ENCODE results near the gene SH2D1A.

SH2D1A gene

DNA sequence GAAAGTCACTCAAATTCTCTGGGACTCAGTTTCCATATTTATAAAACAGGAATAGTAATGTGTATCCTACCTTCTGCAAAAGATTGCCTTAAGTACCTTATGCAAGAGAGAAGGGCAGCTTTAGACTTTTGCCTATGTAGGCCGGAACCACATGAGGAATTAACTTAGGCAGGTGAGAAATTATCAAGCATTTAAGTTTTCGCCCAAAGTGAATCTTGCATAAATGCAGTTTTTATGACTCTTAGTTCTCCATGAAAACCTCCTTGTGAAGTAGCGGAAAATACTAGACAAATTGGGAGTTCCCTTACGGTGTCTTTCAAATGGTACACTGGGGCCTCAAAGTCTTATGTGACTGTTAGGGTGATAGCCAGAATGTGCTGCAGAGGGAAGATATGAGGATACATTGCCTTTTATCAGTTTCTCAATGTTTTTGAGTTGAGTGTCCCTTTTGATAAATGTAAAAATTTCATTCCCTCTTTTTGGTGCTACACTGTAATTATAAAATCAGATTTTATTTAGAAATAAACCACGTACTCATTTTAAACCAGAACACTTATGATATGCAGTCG is 2.6 kb downstream of the SH2D1A start:
- Histone ChIP-seq H3K9me3 (ENCODE audit: control insufficient read depth, low read length) (no peaks in the 10 kb centered on the region), H3K27me3 (ENCODE audit: control insufficient read depth, insufficient read depth, low read length, poor library complexity, severe bottlenecking) (no peaks in the 10 kb centered on the region), H3K4me3 (ENCODE audit: insufficient read depth, low read depth, low read length) (no peak overlapping the region), H3K27ac (ENCODE audit: insufficient read depth, low read depth, low read length, poor library complexity, severe bottlenecking) (no peak overlapping the region), H3K4me1 (ENCODE audit: control insufficient read depth, insufficient read depth, low read length) (no peaks in the 10 kb centered on the region), H3K36me3 (ENCODE audit: control insufficient read depth, insufficient read depth, low read length) (no peaks in the 10 kb centered on the region)
- WGBS, 2 experiments, result 92 to 96% methylated on average over 4 of the region's 6 CpGs

DNA sequence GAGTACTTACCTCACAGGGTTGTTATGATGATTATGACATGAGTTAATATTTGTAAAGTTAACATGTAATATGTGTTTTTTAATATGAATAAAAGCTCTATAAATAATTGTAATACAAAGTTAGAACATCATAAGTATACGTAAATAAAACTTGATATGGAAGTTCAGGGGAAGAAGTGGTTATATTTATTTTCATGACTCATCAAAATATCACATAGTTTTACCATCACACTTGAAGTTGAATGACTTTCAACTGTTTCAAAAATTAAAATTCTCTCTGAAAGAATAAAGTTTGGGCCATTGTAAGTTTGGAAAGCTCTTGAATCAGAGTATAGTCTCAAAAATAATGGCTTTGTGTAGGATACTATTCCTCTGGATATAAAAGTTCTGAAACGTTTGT is 8.3 kb downstream of the SH2D1A start:
- Histone ChIP-seq H3K36me3 (ENCODE audit: control insufficient read depth, insufficient read depth, low read length) (no peaks in the 10 kb centered on the region), H3K4me3 (ENCODE audit: insufficient read depth, low read depth, low read length) (no peak overlapping the region), H3K27me3 (ENCODE audit: control insufficient read depth, insufficient read depth, low read length, poor library complexity, severe bottlenecking) (no peaks in the 10 kb centered on the region), H3K4me1 (ENCODE audit: control insufficient read depth, insufficient read depth, low read length) (no peaks in the 10 kb centered on the region), H3K27ac (ENCODE audit: insufficient read depth, low read depth, low read length, poor library complexity, severe bottlenecking) (no peak overlapping the region), H3K9me3 (ENCODE audit: control insufficient read depth, low read length) (no peaks in the 10 kb centered on the region)
- WGBS, 2 experiments, result 95 to 100% methylated on average over 1 of the region's 2 CpGs

DNA sequence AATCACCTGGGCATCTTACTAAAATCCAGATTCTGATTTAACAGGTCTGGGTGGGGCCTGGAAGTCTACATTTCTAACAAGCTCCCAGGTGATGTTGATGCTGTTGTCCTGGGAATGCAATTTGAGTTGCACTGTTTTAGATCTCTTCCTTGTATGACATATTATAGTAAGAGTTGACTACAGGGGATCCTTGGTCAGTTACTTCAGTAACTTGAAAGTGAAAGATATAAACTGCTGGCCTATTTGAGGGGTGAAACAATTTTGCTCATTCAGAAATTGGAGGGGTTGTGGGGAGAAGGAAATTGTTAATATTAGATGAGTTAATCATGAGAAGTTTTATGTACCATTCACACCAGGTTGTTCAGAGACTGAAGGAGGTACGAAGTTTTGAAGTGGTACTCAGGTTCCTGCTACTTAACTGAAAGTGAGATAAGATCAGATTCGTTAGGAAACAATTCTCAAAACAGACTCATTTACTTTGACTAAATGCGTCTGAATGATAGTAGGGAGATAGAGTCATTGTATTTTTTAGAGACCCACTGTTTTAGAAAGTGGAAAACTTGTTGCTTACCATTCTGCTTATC is 12.5 kb downstream of the SH2D1A start:
- Histone ChIP-seq H3K4me3 (ENCODE audit: insufficient read depth, low read depth, low read length) (no peak overlapping the region), H3K27ac (ENCODE audit: insufficient read depth, low read depth, low read length, poor library complexity, severe bottlenecking) (no peak overlapping the region), H3K4me1 (ENCODE audit: control insufficient read depth, insufficient read depth, low read length) (no peaks in the 10 kb centered on the region), H3K27me3 (ENCODE audit: control insufficient read depth, insufficient read depth, low read length, poor library complexity, severe bottlenecking) (no peaks in the 10 kb centered on the region), H3K9me3 (ENCODE audit: control insufficient read depth, low read length) (no peaks in the 10 kb centered on the region), H3K36me3 (ENCODE audit: control insufficient read depth, insufficient read depth, low read length) (no peaks in the 10 kb centered on the region)
- WGBS, 2 experiments, result 87% methylated on average over 3 of the region's 3 CpGs; no CpG with 5 or more reads in 1 of the 2 experiments

DNA sequence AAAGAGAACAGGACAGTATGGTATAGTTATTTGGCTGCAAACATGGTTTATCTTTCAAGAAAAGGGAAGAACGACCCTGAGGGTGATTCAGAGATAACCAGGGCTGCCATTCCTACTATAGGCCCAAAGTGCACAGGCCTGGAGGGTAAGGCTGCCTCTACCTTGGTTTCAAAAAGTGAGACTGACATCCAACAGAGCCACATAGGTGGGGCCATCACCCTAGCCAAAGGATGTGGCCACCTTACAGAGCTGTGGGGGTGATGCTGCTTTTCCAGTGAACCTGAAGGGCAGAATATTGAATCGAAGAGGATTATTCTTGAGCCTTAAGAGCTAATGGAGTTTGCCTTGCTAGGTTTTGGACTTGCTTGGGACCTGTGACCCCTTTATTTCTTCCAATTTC is 15.7 kb downstream of the SH2D1A start:
- no peak overlapping the region for H3K4me3 ChIP-seq (ENCODE audit: insufficient read depth, low read depth, low read length)
- no peak overlapping the region for H3K27ac ChIP-seq (ENCODE audit: insufficient read depth, low read depth, low read length, poor library complexity, severe bottlenecking)
- no peaks in the 10 kb centered on the region for H3K27me3 ChIP-seq (ENCODE audit: control insufficient read depth, insufficient read depth, low read length, poor library complexity, severe bottlenecking)
- no peaks in the 10 kb centered on the region for H3K4me1 ChIP-seq (ENCODE audit: control insufficient read depth, insufficient read depth, low read length)
- no peaks in the 10 kb centered on the region for H3K36me3 ChIP-seq (ENCODE audit: control insufficient read depth, insufficient read depth, low read length)
- WGBS, 2 experiments, result 91 to 100% methylated on average over 2 of the region's 2 CpGs
- no peaks in the 10 kb centered on the region for H3K9me3 ChIP-seq (ENCODE audit: control insufficient read depth, low read length)

DNA sequence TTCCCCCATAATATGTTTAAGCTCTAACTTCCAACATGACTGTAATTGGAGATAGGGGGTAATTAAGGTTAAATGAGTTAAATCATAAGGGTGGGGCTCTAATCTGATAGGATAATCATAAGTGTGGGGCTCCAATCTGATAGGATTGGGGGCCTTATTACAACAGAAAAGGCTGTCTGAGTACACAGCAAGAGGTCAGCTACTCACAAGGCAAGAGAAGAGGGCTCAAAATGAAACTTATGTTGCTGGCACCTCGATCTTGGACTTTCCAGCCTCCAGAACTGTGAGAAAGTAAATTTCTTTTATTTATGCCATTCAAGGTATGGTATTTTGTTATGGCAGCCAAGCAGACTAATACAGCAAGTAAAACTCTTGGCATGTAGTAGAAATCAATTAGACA is 16.4 kb downstream of the SH2D1A start:
- H3K9me3 ChIP-seq (ENCODE audit: control insufficient read depth, low read length), result no peaks in the 10 kb centered on the region
- H3K27ac ChIP-seq (ENCODE audit: insufficient read depth, low read depth, low read length, poor library complexity, severe bottlenecking), result no peak overlapping the region
- H3K36me3 ChIP-seq (ENCODE audit: control insufficient read depth, insufficient read depth, low read length), result no peaks in the 10 kb centered on the region
- no peak overlapping the region for H3K4me3 ChIP-seq (ENCODE audit: insufficient read depth, low read depth, low read length)
- no peaks in the 10 kb centered on the region for H3K4me1 ChIP-seq (ENCODE audit: control insufficient read depth, insufficient read depth, low read length)
- 92 to 100% methylated on average over 1 of the region's 1 CpG for WGBS, 2 experiments
- H3K27me3 ChIP-seq (ENCODE audit: control insufficient read depth, insufficient read depth, low read length, poor library complexity, severe bottlenecking), result no peaks in the 10 kb centered on the region

DNA sequence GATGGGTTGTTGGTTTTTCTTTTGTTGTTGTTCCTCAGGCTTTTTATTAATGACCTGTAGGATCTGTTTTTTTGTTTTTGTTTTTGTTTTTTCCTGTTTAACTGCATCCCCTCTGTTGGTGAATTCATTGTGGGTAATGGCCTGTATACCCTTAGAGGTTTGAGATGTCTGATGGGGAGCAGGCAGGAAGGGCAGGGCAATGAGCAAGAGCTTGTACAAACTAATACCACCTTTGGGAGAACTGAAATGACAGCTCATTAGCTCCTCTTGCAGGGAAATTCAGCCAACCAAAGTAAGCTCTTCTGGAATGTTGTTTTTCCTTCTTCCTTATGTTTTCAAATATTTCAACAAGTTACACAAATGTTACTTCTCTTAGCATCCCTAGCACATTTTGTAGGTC is 23.4 kb downstream of the SH2D1A start:
- H3K27me3 ChIP-seq (ENCODE audit: control insufficient read depth, insufficient read depth, low read length, poor library complexity, severe bottlenecking), result no peaks in the 10 kb centered on the region
- H3K4me1 ChIP-seq (ENCODE audit: control insufficient read depth, insufficient read depth, low read length), result no peaks in the 10 kb centered on the region
- H3K36me3 ChIP-seq (ENCODE audit: control insufficient read depth, insufficient read depth, low read length), result no peaks in the 10 kb centered on the region
- no peak overlapping the region for H3K4me3 ChIP-seq (ENCODE audit: insufficient read depth, low read depth, low read length)
- H3K9me3 ChIP-seq (ENCODE audit: control insufficient read depth, low read length), result no peaks in the 10 kb centered on the region
- no peak overlapping the region for H3K27ac ChIP-seq (ENCODE audit: insufficient read depth, low read depth, low read length, poor library complexity, severe bottlenecking)

DNA sequence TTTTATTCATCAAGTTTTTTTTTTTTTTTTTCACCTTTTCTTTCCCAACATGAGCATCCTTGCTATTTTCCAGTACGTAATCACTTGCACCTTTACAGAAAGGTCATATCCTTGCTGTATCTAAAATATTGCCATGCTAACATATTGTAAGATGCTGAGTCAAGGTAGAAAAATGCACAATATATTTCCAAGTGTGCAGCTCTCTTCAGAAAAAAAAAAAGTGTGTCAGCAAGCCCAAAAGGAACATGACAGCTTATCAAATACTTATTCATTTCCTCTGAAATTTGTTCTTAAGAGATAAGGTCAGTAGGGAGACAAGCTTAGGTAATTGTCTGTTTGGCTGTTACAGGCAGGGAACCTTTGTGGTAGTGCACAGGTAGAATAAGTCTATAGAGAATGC is 27.0 kb downstream of the SH2D1A start:
- H3K27me3 ChIP-seq (ENCODE audit: control insufficient read depth, insufficient read depth, low read length, poor library complexity, severe bottlenecking), result no peaks in the 10 kb centered on the region
- no peaks in the 10 kb centered on the region for H3K9me3 ChIP-seq (ENCODE audit: control insufficient read depth, low read length)
- WGBS, 2 experiments, result no CpG with 5 or more reads among the region's 1 CpG
- H3K4me1 ChIP-seq (ENCODE audit: control insufficient read depth, insufficient read depth, low read length), result no peaks in the 10 kb centered on the region
- H3K4me3 ChIP-seq (ENCODE audit: insufficient read depth, low read depth, low read length), result no peak overlapping the region
- H3K27ac ChIP-seq (ENCODE audit: insufficient read depth, low read depth, low read length, poor library complexity, severe bottlenecking), result no peak overlapping the region
- H3K36me3 ChIP-seq (ENCODE audit: control insufficient read depth, insufficient read depth, low read length), result no peaks in the 10 kb centered on the region

DNA sequence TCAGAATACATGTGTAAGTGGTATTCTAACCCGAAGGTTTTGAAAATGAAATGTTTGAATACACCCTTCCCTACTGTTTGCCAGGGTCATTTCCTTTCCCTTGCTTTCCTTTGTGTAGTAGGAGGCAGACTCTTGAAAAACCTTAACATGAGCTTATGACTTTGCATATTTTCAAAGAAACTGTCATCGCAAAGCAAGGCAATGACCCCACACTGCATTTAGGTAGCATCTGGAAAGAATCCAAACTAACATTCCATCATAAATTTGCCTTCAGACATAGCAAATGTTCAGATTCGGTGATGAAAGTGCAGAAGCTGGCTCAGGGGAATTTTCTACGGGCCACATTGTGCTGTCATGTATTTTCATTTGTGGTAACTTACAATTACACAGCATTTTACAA is 32.3 kb downstream of the SH2D1A start:
- H3K4me1 ChIP-seq (ENCODE audit: control insufficient read depth, insufficient read depth, low read length), result no peaks in the 10 kb centered on the region
- no peaks in the 10 kb centered on the region for H3K36me3 ChIP-seq (ENCODE audit: control insufficient read depth, insufficient read depth, low read length)
- no peaks in the 10 kb centered on the region for H3K27me3 ChIP-seq (ENCODE audit: control insufficient read depth, insufficient read depth, low read length, poor library complexity, severe bottlenecking)
- no peaks in the 10 kb centered on the region for H3K9me3 ChIP-seq (ENCODE audit: control insufficient read depth, low read length)
- 55 to 91% methylated on average over 1 to 4 of the region's 4 CpGs for WGBS, 2 experiments
- no peak overlapping the region for H3K4me3 ChIP-seq (ENCODE audit: insufficient read depth, low read depth, low read length)
- H3K27ac ChIP-seq (ENCODE audit: insufficient read depth, low read depth, low read length, poor library complexity, severe bottlenecking), result no peak overlapping the region

DNA sequence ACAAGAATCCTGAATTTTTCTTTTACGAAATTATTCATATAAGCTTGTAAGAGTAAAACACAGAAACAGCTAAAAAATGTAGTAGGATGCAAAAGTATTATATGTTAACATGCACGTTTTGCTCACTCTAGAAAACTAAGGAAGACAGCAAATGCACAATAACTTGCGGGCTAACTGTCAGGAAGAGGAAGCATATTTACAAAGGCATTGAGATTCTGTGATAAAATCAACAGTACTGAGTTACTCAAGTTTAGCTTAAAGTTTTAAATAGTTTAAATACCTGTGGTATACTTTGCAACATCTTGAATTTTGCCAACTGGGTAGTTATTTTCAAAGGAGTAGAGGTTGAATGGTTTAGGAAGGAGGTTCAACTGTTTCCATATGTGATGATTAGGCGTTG is 37.0 kb downstream of the SH2D1A start:
- no peak overlapping the region for H3K27ac ChIP-seq (ENCODE audit: insufficient read depth, low read depth, low read length, poor library complexity, severe bottlenecking)
- 90 to 97% methylated on average over 2 of the region's 4 CpGs for WGBS, 2 experiments
- no peaks in the 10 kb centered on the region for H3K36me3 ChIP-seq (ENCODE audit: control insufficient read depth, insufficient read depth, low read length)
- H3K27me3 ChIP-seq (ENCODE audit: control insufficient read depth, insufficient read depth, low read length, poor library complexity, severe bottlenecking), result no peaks in the 10 kb centered on the region
- H3K4me3 ChIP-seq (ENCODE audit: insufficient read depth, low read depth, low read length), result no peak overlapping the region
- peaks cover 4% of the 10 kb centered on the region for H3K4me1 ChIP-seq (ENCODE audit: control insufficient read depth, insufficient read depth, low read length)
- H3K9me3 ChIP-seq (ENCODE audit: control insufficient read depth, low read length), result no peaks in the 10 kb centered on the region

DNA sequence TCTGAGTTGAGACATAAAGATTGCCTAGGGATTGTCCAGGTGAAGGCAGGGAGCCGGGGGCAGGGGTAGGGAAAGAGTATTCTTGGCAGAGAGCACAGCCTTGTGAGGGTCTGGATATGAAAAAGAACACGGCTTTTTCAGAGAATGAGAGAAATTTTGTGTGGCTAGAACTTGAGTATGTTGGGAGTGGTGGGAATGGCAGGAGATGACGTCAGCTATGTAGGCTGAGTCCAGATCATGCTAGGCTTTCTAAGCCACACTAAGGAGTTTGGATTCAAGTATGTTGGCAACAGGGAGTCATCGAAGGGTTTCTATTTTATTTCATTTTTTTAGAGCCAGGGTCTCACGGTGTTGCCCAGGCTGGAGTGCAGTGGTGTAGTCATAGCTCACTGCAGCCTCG is 40.0 kb downstream of the SH2D1A start:
- Histone ChIP-seq H3K4me3 (ENCODE audit: insufficient read depth, low read depth, low read length) (no peak overlapping the region), H3K4me1 (ENCODE audit: control insufficient read depth, insufficient read depth, low read length) (peaks cover 4% of the 10 kb centered on the region), H3K27me3 (ENCODE audit: control insufficient read depth, insufficient read depth, low read length, poor library complexity, severe bottlenecking) (no peaks in the 10 kb centered on the region), H3K36me3 (ENCODE audit: control insufficient read depth, insufficient read depth, low read length) (no peaks in the 10 kb centered on the region), H3K9me3 (ENCODE audit: control insufficient read depth, low read length) (no peaks in the 10 kb centered on the region), H3K27ac (ENCODE audit: insufficient read depth, low read depth, low read length, poor library complexity, severe bottlenecking) (no peak overlapping the region)
- 92 to 94% methylated on average over 6 of the region's 6 CpGs for WGBS, 2 experiments

DNA sequence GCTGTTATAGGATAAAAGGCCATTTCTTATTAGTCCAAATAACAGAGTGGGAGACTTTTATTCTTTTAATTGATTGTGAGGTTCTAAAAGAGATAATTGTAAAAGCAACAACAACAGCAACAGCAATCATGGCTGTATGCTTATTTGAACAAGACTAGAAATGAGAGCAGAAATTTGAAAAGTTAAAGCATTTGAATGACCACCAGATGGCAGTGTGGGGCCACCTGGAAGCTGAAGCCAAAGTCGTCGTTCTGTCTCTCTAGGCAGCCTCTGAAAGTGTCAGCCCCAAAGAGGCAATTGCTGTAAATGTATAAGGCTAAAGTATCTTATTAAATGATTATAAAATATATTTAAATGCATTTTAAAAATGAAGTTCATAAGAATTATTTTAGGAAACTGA is 42.2 kb downstream of the SH2D1A start:
- H3K27ac ChIP-seq (ENCODE audit: insufficient read depth, low read depth, low read length, poor library complexity, severe bottlenecking), result no peak overlapping the region
- H3K36me3 ChIP-seq (ENCODE audit: control insufficient read depth, insufficient read depth, low read length), result no peaks in the 10 kb centered on the region
- WGBS, 2 experiments, result 0 to 5% methylated on average over 2 of the region's 2 CpGs
- peaks cover 4% of the 10 kb centered on the region for H3K4me1 ChIP-seq (ENCODE audit: control insufficient read depth, insufficient read depth, low read length)
- no peaks in the 10 kb centered on the region for H3K27me3 ChIP-seq (ENCODE audit: control insufficient read depth, insufficient read depth, low read length, poor library complexity, severe bottlenecking)
- H3K9me3 ChIP-seq (ENCODE audit: control insufficient read depth, low read length), result no peaks in the 10 kb centered on the region
- no peak overlapping the region for H3K4me3 ChIP-seq (ENCODE audit: insufficient read depth, low read depth, low read length)
